OCI-LY3 (cell line): ENCODE measurements around the gene LYZL2.

ENCODE experiments used
- EZH2phosphoT487 ChIP-seq: fragments of 200-600 bp; shearing (Covaris generic); IDR thresholded peaks from 2 replicates; pipeline ENCODE4 v1.6.1; 2018; ENCODE audit warnings: antibody characterized with exemption, mixed run types, low read depth
- TF ChIP-seq, protein P1 (sequence below): fragments of 200-600, 300-600 bp; sonication (generic); IDR thresholded peaks from 2 replicates; pipeline ENCODE4 v1.5.1; 2014; ENCODE audit warnings: antibody characterized with exemption, low read length, low read depth

DNA sequence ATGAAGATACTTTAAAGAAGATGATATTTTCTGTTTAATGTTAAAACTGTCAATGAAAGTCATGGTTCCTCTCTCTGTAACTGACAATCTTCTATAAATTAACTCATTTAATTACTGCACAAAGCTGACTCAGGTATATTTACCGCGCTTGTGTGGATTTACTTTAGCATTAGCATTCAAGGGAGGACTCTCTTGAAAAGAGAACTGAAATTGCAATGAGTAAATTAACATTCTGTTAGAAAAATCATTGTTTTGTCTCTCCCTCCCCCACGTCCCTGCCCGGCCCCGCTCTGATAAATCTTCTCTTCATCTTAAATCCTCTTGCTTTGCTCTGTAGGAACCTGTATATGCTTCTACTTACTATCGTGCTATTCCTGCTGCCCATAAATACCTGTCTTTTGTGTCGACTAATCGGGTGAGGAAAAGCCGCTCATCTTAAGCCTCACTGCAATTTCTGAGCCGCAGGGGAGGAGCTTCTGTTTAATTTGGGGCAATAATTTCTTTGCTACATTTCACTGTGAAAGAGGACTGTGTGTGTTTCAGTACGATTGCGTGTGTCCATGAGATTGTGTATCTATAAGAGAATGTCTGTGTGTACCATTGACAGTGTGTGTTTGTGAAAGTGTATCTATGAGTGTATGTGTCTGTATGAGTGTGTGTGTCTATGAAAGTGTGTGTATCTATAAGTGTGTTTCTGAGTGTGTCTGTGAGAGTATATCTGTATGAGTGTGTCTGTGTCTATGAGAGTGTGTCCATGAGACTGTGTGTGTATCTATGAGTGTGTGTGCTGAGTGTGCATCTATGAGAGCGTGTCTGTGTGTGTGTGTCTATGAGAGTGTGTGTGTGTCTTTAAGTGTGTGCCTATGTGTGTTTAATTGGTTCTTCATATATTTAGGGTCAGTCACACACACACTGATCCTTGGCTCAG, 46.5 kb upstream of the LYZL2 start:
- TF ChIP-seq, protein P1, sequence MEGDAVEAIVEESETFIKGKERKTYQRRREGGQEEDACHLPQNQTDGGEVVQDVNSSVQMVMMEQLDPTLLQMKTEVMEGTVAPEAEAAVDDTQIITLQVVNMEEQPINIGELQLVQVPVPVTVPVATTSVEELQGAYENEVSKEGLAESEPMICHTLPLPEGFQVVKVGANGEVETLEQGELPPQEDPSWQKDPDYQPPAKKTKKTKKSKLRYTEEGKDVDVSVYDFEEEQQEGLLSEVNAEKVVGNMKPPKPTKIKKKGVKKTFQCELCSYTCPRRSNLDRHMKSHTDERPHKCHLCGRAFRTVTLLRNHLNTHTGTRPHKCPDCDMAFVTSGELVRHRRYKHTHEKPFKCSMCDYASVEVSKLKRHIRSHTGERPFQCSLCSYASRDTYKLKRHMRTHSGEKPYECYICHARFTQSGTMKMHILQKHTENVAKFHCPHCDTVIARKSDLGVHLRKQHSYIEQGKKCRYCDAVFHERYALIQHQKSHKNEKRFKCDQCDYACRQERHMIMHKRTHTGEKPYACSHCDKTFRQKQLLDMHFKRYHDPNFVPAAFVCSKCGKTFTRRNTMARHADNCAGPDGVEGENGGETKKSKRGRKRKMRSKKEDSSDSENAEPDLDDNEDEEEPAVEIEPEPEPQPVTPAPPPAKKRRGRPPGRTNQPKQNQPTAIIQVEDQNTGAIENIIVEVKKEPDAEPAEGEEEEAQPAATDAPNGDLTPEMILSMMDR: no peak
- TF ChIP-seq EZH2phosphoT487: no peak
